HG03460 (cell line): ENCODE results near the gene ENTPD7.
A peak's percentile ranks its signal among the peaks of the same experiment; 100 is the strongest.
"Not testable (repeated sequence)": the region's sequence is repeated elsewhere in the genome, so short reads cannot be mapped to it uniquely, and the experiment has no call there.

Source experiments
- ATAC-seq: cut with Tn5 transposase; IDR thresholded peaks from one replicate; pipeline ENCODE4 v1.9.1; 2021; ENCODE audit not compliant: unreplicated experiment

ENTPD7 gene

GRCh38 chr10:99659031-99659867 is at the start of gene ENTPD7:
Gene ENTPD7 (plus strand): TSS chr10:99659509. CDS start chr10:99659957, 448 bp downstream.
- peak; percentile 99 for ATAC-seq

GRCh38 chr10:99610221-99610620 is 49.1 kb upstream of the ENTPD7 start:
- ATAC-seq = no peak

GRCh38 chr10:99611326-99611725 is 48.0 kb upstream of the ENTPD7 start:
- ATAC-seq = no peak

GRCh38 chr10:99612167-99612831 is 47.0 kb upstream of the ENTPD7 start:
- ATAC-seq = no peak

- no peak for ATAC-seq
Observed at GRCh38 chr10:99615426-99615825, 43.9 kb upstream of the ENTPD7 start.

- no peak for ATAC-seq
Observed at GRCh38 chr10:99617696-99618095, 41.6 kb upstream of the ENTPD7 start.

- no peak for ATAC-seq
Observed at GRCh38 chr10:99619090-99619800, 40.1 kb upstream of the ENTPD7 start.

GRCh38 chr10:99619851-99620710 is 39.2 kb upstream of the ENTPD7 start, which contains the start of gene SLC25A28:
Gene SLC25A28 (minus strand): TSS chr10:99620439. CDS start chr10:99620335, 104 bp downstream.
- ATAC-seq = no peak

- ATAC-seq = peak; percentile 84
Observed at GRCh38 chr10:99620711-99621453, 38.4 kb upstream of the ENTPD7 start.

GRCh38 chr10:99621454-99622251 is 37.7 kb upstream of the ENTPD7 start:
- no peak for ATAC-seq

- no peak for ATAC-seq
Observed at GRCh38 chr10:99623919-99624318, 35.4 kb upstream of the ENTPD7 start.

- ATAC-seq = not testable (repeated sequence)
Observed at GRCh38 chr10:99625124-99625523, 34.2 kb upstream of the ENTPD7 start.

- ATAC-seq = no peak
Observed at GRCh38 chr10:99628923-99629624, 30.2 kb upstream of the ENTPD7 start.

GRCh38 chr10:99629625-99629978 is 29.7 kb upstream of the ENTPD7 start:
- no peak for ATAC-seq

GRCh38 chr10:99630433-99630832 is 28.9 kb upstream of the ENTPD7 start:
- no peak for ATAC-seq

- no peak for ATAC-seq
Observed at GRCh38 chr10:99630991-99631390, 28.3 kb upstream of the ENTPD7 start.

GRCh38 chr10:99631496-99631895 is 27.8 kb upstream of the ENTPD7 start:
- no peak for ATAC-seq

- ATAC-seq = no peak
Observed at GRCh38 chr10:99633832-99634231, 25.5 kb upstream of the ENTPD7 start.
